ENCODE results near the gene TP53.

Gene TP53

DNA sequence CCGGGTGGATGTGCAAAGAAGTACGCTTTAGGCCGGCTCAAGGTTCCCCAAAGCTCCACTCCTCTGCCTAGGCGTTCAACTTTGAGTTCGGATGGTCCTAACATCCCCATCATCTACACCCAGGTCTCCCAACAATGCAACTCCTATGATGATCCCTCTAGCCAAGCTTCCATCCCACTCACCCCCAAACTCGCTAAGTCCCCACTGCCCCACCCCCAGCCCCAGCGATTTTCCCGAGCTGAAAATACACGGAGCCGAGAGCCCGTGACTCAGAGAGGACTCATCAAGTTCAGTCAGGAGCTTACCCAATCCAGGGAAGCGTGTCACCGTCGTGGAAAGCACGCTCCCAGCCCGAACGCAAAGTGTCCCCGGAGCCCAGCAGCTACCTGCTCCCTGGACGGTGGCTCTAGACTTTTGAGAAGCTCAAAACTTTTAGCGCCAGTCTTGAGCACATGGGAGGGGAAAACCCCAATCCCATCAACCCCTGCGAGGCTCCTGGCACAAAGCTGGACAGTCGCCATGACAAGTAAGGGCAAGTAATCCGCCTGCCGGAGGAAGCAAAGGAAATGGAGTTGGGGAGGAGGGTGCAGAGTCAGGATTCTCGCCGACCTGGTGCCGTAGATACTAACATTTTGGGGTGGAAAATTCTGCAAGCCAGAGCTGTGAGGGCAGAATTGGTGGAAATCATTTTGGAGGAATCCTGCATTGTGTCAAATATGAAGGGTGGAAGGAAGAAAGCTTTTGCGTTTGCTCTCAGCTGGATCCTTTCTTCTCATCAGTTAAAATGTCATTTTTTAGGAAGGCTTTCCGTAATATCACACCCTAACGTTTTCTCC, at the start of gene TP53:
TSS of gene TP53 (minus strand) at position 419 of the 836 bp plus-strand sequence. CDS start 10,896 bp downstream, outside the sequence.
- peak; percentile 78 for DNase-seq

DNA sequence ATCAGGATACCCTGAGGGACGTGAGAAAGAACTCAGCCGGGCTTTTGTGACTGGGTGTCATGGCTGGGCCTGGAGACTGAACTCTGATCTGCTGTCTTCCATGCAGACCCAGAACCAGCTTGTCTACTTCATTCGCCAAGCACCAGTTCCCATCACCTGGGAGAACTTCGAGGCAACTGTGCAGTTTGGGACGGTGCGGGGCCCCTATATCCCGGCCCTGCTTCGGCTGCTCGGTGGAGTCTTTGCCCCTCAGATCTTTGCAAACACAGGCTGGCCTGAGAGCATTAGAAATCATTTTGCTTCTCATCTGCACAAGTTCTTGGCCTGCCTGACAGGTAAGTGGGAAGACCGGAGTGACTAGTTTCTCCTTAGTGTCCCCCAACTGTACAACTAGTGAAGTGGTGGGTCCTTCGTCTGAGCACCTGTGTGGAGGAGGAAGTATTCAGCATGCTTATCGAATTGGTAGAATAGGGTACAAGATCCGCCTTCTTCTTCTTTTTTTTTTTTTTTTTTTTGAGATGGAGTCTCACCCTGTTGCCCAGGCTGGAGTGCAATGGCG, 45.8 kb upstream of the TP53 start:
- DNase-seq, result no peak

DNA sequence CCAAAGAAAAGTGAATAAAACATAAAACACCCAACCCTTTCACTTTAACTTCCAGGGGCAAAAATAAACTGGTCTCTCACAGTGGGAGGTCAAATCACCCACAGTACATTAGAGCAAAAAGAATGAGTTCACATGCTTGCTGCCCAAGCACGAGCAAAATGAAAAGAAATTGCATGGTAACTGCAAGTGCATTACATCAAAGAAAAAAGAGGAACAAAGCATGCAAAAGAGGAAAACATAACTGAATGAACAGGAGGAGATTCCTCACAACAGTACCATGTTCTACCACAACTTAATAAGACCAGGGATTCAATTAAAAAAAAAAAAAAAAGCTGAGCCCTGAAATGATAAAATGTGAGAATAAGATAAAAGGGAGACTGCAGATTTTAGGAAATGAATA, 42.5 kb upstream of the TP53 start:
- DNase-seq, result no peak

DNA sequence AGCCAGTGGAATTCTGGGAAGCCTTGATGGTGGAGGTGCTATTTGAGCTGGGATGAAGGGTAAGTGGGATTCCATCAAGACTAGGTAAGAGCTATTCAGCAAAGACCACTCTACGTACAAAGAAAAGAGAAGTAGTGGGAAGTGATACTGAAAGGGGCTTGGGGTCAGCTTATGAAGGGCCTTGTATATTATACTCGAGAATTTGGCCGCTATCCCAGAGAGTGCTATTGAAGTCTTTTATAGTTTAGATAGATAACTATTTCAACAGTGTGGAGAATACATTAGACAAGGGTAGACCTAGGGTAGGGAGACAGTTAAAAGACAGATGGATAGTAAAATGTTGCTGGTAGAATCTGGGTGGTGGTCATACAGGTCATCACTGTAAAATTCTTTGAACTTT, 40.6 kb upstream of the TP53 start:
- DNase-seq, result no peak

DNA sequence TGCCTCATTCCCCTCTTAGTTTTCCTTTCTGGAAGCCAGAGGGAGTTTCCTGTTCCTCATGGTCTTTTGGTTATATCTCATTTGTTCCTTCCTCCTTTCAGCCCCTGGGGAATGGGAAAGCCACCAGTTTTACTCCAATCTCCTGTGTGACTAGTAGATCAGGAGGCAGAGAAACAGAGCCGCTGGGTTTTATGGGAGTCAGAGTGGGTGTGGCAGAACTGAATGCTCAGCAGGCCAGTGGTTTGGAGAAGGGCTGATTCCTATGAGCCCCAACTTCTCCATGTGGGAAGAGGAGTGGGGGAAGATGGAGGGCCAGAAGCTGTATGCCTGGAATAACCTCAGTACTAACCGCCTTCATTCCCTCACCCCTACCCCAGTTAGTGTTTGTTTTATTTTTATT, 34.3 kb upstream of the TP53 start:
- DNase-seq, result no peak

DNA sequence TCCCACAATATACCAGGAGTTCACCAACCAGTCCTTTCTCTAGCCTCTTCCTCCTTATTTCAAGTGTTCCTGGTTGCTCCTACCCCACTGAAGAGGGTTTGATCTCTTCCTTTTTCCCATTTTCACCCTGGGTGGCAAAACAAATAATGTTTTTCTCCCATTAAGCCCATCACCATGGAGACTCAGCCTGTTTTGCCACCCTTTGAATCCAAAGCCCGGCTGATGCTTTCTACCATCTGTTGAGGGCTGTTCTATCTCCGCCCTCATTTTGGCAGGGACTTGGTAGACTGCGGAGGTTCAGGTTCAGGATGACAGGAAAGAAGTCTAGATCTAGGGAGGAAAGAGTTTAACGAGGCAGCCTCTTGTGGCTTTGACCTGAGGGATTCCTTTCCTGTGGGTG, 32.8 kb upstream of the TP53 start:
- no peak for DNase-seq

DNA sequence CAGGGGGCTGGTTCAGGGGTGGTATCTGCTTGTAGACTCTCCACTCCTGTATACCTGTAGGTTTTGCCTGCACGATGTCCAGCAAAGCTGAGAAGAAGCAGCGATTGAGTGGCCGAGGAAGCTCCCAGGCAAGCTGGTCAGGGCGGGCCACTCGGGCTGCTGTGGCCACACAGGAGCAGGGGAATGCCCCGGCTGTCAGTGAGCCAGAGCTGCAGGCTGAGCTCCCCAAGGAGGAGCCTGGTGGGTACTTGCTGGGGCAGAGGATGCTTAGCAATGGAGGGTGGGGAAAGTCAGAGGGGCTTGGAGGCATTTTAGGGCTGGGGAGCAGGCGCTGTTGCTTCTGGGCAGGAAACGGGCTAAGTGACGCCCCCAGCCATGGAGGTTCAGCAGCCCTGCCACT, 32.4 kb upstream of the TP53 start:
- no peak for DNase-seq

DNA sequence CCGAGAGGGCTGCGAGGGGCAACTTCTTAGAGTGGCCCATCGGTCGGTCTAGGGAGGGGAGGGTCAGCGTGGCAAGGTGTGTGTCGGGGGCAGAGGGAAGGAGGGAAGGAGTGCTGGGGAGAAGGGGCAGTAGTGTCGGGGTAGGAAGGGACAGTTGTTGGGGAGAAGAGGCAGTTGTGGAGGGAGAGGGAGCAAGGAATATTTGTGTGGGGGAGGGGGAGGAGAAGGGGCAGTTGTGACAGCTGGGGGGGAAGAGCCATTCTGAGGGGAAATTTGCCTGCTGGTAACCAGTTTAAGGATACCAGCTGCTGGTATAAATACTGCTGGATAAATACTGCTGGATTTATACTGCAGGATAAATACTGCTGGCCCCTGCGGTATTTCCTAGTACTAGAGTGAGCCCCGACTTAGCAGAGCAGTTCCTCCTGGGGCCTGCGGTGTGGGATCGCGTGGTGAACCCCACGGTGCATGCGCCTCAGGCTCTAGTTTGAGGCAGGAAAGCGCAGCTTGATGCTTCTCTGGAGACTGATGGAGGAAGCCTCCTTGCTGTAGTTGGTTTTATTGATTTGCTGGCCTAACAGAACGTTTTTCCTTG, 30.6 kb upstream of the TP53 start:
- no peak for DNase-seq

DNA sequence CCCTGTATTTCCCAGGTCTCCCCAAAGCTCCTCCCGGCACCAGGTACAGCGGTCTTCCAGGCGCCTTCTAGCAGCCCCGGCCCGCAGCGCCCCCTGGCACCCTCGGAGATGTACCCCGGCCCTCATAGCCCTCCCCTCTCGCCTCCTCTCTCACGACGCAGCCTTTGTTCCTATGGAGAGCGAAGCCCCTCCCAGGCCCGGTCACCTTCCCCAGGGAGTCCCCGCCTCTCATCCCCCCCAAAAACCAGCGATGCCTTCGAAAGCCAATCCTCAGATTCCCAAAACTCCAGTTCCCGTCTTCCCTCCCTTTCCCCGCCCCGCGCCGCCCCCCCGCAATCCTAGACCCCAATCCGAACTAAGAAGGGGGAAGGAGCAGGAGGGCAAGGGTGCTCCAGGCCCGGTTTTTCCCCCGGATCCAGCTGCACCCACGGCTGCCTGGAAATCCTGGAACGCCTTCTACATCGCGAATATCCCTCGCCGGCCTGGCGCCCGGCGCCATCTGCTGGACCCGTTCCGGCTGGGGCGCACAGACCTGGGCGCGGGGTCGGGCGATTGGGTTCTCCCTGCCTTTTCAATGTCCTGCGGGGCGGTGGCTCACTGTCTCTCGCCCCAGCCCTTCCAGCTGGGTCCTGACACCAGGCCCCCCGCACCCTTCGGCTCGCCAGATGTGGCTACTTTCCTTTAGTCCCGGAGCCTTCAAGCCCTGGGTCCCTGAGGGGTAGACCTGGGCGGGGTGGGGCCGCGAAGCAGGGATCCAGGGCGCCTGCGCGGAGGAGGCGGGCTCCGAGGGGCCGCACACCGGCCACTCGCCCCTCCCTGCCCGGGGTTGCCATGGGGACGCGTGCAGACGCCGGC, 29.8 kb upstream of the TP53 start, which contains the start of gene DNAH2:
TSS of gene DNAH2 (plus strand) at position 844 of the 855 bp plus-strand sequence. CDS start 1,991 bp downstream, outside the sequence.
- peak; percentile 47 for DNase-seq

DNA sequence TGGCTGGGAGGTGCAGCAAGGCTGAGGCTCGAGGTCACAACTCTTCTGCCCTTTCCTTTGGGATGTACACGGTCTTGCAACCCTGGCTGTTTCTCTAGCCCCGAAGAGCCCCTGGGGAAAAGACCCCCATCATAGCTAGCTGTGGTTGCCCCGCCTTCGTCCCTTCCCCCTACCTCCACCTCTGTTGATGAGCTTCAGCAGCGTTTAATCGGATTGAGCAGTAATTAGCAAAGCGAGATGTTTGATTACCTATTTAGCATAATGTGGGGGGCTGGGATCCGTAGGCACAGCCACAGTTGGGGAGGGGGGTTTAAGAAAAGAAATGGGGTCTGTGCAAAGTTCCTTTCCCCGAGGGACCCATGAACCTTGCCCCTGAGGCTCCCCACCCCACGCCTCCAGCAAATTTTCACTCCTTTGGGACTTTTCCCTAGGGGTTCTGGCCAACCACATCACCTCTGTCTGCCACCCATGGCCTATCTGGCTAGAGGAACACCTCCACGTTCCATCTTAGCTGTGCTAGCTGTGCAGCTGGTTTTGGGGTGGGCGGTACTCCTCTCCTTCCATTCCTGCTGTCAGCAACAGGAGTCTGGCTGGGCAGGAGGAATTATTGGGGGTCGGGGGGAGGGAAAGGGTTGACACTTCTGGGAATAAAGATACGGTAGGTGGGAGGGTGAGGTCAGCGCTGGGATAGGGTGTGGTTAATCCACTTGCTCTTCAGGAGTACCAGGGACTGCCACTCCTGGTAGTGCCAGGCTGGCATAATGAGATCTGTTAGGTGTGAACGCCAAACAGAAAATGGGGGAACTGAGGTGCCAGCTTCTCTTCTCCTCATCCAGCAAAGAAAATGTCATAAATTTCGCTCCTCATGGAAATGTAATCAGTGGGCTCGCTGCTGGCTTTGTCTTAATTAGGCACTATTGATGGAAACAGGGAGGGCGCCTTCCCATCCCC, 28.9 kb upstream of the TP53 start:
- DNase-seq, result no peak

DNA sequence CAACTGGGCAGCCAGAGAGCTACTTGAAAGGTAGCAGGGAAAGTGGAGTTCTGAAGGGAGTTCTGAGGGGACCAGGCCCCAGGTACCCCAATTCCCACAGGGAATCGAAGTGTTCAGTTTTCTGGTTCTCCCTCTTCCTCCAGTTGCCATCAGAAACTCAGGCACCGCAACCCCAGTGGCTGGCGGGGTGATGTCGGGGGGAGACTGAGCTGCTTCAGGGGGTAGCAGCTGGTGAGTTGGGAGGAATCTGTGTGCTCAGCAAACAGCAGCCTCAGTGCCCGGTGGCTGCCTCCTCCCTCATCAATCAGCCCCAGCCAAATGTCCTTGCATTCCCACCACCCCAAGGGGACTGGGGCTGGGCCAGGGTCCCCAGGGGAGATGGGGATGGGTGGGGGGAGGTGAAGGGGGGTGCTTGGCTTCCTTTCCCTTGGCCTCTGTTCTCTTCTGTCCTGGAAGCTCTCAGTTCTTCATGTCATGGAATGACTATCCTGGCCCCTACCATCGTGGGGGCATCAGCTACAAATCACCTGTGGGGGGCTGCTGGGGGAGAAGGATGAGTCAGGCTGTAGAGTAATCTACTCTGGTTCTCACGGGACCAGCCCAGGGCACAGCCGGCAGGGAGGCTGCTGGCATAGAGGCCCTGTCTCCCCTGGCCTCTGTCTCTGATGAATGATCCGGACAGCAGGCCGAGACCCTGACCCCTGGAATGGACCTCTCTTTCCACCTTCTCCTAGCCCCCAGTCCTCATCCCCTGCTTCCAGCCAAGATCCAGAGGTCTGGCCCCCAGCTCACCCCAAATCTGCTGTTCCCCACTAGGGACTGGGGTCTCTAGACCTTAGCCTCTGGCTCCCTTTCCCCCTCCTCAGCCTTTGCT, 27.7 kb upstream of the TP53 start:
- no peak for DNase-seq

DNA sequence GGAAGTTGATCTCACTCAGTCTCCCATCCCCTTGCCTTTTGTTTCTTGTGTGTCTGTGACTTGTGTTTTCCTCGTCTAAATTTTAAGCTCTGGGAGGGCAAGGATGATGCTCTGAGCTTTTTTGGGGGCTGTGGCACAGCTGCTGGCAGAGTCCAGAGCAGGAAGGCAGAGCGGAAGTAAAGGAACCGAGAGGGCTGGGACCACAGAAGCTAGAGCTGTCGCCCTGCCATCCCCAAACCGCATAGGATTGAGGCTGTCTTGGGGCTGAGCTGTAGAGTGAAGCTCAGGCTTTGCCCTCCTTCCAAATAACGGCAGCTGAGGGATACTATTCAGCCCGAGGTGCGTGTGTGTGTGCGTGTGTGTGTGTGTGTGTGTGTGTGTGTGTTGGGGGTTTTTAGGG, 26.5 kb upstream of the TP53 start:
- DNase-seq, result no peak

DNA sequence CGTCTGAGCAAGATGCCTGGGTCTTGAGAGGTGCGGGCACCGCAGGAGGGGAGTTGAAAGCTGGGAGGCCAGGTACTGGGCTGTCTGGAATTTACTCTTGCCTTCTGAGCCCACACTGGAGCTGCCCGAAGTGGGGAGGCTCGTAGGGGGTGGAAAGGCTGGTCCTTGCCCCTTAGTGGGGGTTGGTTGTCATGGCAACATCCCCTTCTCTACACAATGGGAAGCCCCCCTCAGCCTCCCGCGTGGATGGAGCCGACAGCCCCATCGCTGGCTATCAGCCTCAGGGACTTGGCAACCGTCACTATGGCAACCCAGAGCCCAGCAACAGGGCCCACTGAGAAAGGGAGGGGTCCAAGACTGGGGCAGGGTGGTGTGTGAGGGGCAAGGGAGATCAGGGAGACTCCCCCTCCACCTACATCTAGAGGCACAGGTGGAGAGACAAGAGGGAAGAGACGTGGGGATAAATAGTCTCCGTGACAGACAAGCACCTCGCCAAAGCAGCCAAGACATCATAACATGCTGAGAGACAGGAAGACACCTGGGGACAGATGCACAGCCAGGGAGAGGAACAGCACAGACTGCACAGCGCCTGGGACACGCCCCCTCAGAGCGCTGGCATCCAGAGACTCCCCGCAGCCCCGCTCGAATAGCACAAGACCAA, 25.0 kb upstream of the TP53 start:
- no peak for DNase-seq

DNA sequence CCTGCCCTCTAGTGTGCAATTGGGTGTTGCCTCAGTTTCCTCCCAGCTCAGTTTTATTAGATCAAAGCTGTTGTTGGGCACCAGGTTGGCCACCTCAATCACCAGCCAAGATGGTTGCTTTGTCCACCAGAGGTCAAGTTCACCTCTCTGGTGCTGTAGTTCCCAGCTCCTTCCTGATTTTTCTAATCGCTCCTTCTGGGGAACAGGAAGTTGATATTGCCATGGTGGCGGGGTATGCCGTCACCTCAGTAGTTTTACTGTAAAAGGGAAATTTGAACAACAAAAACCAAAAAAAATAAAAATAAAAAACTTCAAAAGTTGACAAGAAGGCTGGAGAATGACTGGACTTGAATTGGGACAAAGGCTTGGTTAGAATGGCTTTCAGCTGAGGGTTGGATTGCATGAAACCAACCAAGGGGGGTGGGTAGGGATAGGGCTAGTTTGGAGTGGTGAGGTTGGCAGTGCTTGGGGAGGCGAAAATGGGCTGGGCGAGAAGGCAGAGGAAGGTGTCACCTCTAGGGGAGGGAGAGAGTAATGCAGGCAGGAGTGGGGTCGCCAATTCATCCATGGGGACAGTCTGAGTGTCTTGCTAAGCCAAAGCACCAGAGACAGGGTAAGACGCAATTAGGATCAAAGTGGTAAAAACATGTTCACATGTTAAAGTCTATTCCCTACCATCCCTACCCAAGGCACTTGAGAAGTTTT, 23.9 kb upstream of the TP53 start:
- DNase-seq, result no peak

DNA sequence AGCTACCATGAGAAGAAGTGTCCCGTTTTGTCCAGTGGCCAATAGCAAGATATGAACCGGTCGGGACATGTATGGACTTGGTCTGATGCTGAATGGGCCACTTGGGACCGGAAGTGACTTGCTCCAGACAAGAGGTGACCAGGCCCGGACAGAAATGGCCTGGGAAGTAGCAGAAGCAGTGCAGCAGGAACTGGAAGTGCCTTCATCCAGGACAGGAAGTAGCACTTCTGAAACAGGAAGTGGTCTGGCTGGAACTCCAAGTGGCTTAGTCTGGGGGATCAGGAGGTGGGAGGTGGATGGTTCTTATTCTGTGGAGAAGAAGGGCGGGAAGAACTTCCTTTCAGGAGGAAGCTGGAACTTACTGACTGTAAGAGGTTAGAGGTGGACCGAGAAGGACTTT, 23.0 kb upstream of the TP53 start:
- DNase-seq, result no peak

DNA sequence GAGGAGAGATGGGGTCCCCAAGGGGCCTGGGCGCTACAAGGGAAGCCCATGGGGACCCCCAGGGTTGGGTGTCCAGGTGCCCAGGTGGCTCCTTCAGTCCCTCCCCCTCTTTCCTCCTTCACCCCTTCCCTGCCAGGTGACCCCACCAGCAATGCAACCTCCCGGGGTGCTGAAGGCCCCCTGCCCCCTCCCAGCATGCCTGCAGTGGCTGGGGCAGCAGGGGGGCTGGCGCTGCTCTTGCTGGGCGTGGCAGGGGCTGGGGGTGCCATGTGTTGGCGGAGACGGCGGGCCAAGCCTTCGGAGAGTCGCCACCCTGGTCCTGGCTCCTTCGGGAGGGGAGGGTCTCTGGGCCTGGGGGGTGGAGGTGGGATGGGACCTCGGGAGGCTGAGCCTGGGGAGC, 21.7 kb upstream of the TP53 start:
- DNase-seq, result no peak

DNA sequence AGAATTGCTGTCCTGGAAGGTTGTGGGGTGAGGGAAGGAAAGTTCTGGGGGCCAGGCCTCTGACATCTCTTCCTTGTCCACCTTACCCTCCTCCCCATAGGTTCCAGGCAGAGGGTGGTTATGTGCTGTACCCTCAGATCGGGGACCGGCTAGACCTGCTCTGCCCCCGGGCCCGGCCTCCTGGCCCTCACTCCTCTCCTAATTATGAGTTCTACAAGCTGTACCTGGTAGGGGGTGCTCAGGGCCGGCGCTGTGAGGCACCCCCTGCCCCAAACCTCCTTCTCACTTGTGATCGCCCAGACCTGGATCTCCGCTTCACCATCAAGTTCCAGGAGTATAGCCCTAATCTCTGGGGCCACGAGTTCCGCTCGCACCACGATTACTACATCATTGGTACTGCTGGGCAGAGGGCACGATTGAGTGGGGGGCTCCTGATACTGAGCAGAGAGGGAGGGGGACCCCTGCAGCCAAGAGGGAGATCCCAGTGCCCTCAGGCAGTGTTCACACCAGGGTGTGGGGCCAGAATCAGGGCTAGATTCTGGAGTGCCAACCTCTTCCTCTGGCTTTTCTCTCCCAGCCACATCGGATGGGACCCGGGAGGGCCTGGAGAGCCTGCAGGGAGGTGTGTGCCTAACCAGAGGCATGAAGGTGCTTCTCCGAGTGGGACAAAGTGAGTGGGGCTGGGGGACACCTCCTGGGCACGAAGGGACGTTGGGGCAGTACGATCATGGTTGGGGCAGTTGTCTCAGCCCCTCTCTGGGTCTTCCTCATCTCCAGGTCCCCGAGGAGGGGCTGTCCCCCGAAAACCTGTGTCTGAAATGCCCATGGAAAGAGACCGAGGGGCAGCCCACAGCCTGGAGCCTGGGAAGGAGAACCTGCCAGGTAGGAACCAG, 20.8 kb upstream of the TP53 start:
- DNase-seq, result no peak

DNA sequence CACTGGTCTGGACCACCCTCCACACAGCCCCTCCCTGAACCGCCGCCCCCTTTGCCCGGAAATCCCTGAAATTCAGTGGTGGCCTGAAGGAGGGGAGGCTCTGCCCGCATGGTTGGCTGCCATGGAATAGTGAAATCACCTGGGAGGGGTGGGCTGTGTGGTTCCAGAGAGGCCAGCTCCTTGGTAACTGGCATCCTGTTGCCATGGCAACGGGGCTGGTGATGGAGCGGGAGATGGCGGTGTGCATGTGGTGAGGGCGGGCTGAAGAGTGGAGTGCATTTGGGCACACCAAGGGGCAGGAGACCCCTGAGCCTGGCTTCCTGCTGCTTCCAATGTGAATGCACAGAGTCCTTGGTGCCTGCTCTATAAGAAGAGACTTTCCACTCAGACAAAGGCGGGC, 20.2 kb upstream of the TP53 start:
- no peak for DNase-seq

Data from stimulated activated CD4-positive, alpha-beta T cell treated with anti-CD3 and anti-CD28 coated beads, Interleukin-12 subunit alpha, Interleukin-12 subunit beta, amount 100 ng/mL, for 4 hours (primary cell).